ENCODE measurements around the gene NKD1. TPM values are rescaled to one million over a fixed set of nuclear protein-coding genes. Genes with fewer than 3 reads are reported as not detected.

NKD1 gene, protein sequence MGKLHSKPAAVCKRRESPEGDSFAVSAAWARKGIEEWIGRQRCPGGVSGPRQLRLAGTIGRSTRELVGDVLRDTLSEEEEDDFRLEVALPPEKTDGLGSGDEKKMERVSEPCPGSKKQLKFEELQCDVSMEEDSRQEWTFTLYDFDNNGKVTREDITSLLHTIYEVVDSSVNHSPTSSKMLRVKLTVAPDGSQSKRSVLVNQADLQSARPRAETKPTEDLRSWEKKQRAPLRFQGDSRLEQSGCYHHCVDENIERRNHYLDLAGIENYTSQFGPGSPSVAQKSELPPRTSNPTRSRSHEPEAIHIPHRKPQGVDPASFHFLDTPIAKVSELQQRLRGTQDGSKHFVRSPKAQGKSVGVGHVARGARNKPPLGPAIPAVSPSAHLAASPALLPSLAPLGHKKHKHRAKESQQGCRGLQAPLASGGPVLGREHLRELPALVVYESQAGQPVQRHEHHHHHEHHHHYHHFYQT
- total RNA-seq, result under 0.01 TPM in 2 replicates

DNA sequence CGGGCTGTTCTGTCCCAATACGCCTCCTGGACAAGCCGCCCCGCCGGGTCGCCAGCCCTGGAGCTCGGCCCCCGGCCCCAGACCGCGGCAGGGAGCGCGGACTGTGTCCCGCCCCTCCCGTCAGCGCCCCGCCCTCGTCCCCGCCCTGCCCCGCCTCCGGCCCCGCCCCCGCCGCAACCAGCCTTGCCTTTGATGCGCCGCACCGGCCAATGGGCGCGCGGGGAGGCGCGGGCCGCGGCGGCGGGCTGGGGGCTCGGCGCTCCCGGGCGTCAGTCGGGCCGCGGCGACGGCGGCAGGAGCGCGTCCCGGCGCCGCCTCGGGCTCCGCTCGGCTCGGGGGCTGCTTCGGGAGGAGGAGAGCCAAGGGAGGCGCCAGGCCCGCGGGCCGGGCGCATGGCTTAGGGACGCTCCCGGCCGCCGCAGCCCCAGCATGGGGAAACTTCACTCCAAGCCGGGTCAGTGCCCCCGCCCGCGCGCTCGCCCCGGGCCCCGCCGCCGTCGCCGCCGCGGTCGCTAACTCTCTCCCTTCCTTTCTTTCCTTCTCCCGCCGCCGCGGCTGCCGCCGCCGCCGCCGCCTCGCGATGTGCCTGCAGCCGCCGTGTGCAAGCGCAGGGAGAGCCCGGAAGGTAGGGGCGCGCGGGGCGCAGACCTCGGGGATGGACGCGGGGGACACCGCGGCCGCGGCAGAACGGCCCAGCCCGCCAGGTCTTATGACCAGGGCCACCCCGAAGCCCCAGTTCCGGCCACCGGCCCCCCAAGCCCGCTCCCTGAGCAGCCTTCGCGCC is at the start of gene NKD1:
Gene NKD1 (plus strand): TSS at position 272 of the 784 bp plus-strand sequence. CDS start 158 bp downstream, at position 430.
- Histone ChIP-seq H3K36me3 (ENCODE audit: control insufficient read depth, insufficient read depth, low read length) (no peaks in the 10 kb centered on the region), H3K4me3 (ENCODE audit: low read depth, low read length) (peak within 1 kb of the TSS; percentile 52), H3K27me3 (ENCODE audit: control insufficient read depth, insufficient read depth, low read length) (peaks cover 13% of the 10 kb centered on the region)
- FAIRE-seq (no peak), DNase-seq (ENCODE audit: low read depth) (no peak)
- TF ChIP-seq, protein P1, sequence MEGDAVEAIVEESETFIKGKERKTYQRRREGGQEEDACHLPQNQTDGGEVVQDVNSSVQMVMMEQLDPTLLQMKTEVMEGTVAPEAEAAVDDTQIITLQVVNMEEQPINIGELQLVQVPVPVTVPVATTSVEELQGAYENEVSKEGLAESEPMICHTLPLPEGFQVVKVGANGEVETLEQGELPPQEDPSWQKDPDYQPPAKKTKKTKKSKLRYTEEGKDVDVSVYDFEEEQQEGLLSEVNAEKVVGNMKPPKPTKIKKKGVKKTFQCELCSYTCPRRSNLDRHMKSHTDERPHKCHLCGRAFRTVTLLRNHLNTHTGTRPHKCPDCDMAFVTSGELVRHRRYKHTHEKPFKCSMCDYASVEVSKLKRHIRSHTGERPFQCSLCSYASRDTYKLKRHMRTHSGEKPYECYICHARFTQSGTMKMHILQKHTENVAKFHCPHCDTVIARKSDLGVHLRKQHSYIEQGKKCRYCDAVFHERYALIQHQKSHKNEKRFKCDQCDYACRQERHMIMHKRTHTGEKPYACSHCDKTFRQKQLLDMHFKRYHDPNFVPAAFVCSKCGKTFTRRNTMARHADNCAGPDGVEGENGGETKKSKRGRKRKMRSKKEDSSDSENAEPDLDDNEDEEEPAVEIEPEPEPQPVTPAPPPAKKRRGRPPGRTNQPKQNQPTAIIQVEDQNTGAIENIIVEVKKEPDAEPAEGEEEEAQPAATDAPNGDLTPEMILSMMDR (IDR thresholded peaks at IDR 0.05; ENCODE audit: insufficient read depth, low read length, severe bottlenecking), result no peak

DNA sequence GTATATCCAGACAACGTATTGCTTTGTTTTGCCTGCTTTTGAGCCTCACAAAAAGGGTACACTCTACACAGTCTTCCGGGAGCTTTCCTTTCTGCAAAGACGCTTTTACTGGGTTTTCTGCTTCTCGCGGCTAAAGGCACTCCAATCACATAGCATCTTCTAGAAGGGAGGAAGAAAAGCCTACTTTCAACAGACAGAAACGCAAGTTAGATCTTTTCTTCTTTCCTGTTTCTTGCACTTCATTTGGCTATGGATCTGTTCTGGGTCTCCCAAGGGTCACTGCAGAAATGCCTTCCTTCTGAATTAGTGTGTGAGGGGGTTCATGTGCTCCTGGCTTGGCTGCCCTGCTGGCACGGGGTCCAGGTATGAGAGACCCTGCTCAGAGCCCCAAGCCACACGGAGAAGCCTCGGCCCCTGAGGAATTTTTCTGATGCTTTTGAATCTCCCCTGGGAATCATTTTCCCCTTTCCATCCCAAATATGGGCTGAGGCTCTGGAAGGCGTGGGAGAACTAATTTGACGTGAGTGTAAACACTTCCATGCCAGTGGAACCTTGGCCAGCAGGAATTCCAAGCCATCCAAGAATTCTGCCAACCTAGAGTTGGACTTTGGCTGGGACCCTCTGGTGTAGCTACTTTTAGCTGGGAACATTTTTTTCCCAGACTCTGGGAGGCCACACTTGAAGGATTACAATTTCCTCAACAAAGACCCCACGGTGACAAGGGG is 49.6 kb upstream of the NKD1 start:
- Histone ChIP-seq H3K36me3 (ENCODE audit: control insufficient read depth, insufficient read depth, low read length) (no peaks in the 10 kb centered on the region), H3K27me3 (ENCODE audit: control insufficient read depth, insufficient read depth, low read length) (no peaks in the 10 kb centered on the region), H3K4me3 (ENCODE audit: low read depth, low read length) (no peak overlapping the region)
- DNase-seq (ENCODE audit: low read depth) (no peak), FAIRE-seq (no peak)
- TF ChIP-seq, protein P1 (IDR thresholded peaks at IDR 0.05; ENCODE audit: insufficient read depth, low read length, severe bottlenecking), result no peak

DNA sequence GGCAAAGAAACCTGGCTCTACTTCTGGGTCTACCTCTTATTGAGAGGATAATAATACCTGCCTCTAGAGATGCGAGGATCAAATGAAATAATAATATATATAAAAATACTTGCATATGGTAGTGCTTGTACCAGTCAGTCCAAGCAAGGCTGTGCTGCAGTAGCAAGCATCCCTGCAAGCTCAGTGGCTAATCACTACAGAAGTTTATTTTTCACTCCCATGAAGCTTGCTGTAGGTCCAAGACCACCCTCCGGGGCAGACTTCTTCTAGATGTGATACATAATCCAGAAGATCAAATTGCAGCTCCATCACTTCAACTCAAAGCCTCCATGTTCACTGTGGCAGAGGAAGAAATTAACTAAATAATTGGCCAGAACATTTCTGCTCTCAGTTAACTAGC is 48.9 kb upstream of the NKD1 start:
- FAIRE-seq (no peak), DNase-seq (ENCODE audit: low read depth) (no peak)
- Histone ChIP-seq H3K4me3 (ENCODE audit: low read depth, low read length) (no peak overlapping the region), H3K27me3 (ENCODE audit: control insufficient read depth, insufficient read depth, low read length) (no peaks in the 10 kb centered on the region), H3K36me3 (ENCODE audit: control insufficient read depth, insufficient read depth, low read length) (no peaks in the 10 kb centered on the region)
- TF ChIP-seq, protein P1 (IDR thresholded peaks at IDR 0.05; ENCODE audit: insufficient read depth, low read length, severe bottlenecking), result no peak

DNA sequence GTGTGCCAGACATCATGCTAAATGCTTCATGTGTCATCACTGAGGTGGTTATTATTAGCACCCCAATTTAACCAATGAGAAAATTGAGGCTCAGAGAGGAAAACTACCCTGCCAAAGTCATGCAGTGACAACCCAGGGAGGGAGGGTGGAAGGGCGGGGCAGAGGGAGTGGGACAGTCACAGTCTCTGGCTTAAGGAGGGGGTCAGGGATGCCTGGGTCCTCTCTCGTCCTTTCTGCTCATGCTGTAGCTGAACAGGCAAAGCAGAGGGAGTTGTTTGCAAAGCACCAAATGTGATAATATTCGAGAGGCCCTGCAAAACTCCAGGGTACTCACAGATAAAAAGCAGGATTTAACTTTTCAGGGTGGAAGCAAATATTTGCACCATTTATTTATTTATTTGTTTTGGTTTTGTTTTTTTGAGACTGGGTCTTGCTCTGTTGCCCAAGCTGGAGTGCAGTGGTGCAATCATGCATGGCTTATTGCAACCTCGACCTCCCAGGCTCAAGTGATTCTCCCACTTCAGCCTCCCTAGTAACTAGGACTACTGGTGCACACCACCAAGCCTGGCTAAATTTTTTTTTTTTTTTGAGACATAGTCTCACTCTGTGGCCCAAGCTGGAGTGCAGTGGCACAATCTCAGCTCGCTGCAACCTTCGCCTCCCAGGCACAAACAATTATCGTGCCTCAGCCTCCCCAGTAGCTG is 47.9 kb upstream of the NKD1 start:
- DNase-seq (ENCODE audit: low read depth) (no peak), FAIRE-seq (no peak)
- no peaks in the 10 kb centered on the region for H3K27me3 ChIP-seq (ENCODE audit: control insufficient read depth, insufficient read depth, low read length)
- TF ChIP-seq, protein P1 (IDR thresholded peaks at IDR 0.05; ENCODE audit: insufficient read depth, low read length, severe bottlenecking), result no peak
- no peaks in the 10 kb centered on the region for H3K36me3 ChIP-seq (ENCODE audit: control insufficient read depth, insufficient read depth, low read length)
- no peak overlapping the region for H3K4me3 ChIP-seq (ENCODE audit: low read depth, low read length)

DNA sequence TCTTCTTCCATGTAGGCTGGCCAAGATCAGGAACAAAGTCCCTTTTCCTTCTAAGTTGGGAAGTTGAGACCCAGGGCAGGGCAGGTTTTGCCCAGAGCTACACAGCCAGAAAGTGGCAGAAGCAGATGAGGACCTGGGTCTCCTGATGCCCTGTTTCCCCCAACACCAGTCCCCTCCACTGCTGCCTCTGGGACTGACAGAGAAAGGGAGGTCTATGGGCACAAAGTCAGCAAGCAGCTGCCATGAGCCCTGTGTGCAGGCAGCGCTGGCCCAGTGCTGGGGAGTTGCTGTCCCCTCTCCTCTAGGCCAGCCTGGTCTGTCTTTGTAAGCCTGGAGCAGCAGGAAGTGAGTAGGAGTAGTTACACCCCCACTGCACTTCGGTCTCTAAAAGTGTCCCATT is 46.9 kb upstream of the NKD1 start:
- H3K27me3 ChIP-seq (ENCODE audit: control insufficient read depth, insufficient read depth, low read length), result no peaks in the 10 kb centered on the region
- H3K4me3 ChIP-seq (ENCODE audit: low read depth, low read length), result no peak overlapping the region
- TF ChIP-seq, protein P1 (IDR thresholded peaks at IDR 0.05; ENCODE audit: insufficient read depth, low read length, severe bottlenecking), result no peak
- FAIRE-seq (no peak), DNase-seq (ENCODE audit: low read depth) (no peak)
- no peaks in the 10 kb centered on the region for H3K36me3 ChIP-seq (ENCODE audit: control insufficient read depth, insufficient read depth, low read length)

Data from bronchial epithelial cell (primary cell).